Neural cell (in vitro differentiated cells): ENCODE results near the gene GRIA2. TPM values are rescaled to one million over a fixed set of nuclear protein-coding genes. Genes with fewer than 3 reads are reported as not detected.

Source experiments
- H2AFZ ChIP-seq: fragments of 200-600, 300-800 bp; sonication (generic), shearing (Covaris generic); 2 replicates; pipeline ENCODE4 v1.6.0; 2014; ENCODE audit warnings: low read depth, mild to moderate bottlenecking, antibody characterized with exemption, low read length, moderate library complexity
- H3F3A ChIP-seq: fragments of 200-600 bp; shearing (Covaris generic); 2 replicates; pipeline ENCODE4 v1.6.1; 2016; ENCODE audit warnings: mild to moderate bottlenecking, moderate library complexity, mixed read lengths, antibody characterized with exemption, low read length; ENCODE audit not compliant: insufficient read depth, poor library complexity, severe bottlenecking
- H3K27ac ChIP-seq: fragments of 200-600, 300-800 bp; sonication (generic), shearing (Covaris generic); 2 replicates; pipeline ENCODE4 v1.5.1; 2014; ENCODE audit warnings: mild to moderate bottlenecking, low read length, moderate library complexity
- H3K27me3 ChIP-seq: fragments of 300-800, 200-600 bp; sonication (generic), shearing (Covaris generic); 2 replicates; pipeline ENCODE4 v1.6.0; 2014; ENCODE audit warnings: mild to moderate bottlenecking, low read depth, low read length, moderate library complexity; ENCODE audit not compliant: insufficient read depth
- H3K36me3 ChIP-seq: fragments of 300-800, 200-600 bp; sonication (generic), shearing (Covaris generic); 2 replicates; pipeline ENCODE4 v1.5.1; 2014; ENCODE audit warnings: mild to moderate bottlenecking, antibody characterized with exemption, low read length, moderate library complexity; ENCODE audit not compliant: insufficient read depth
- H3K4me2 ChIP-seq: fragments of 300-800, 200-600 bp; sonication (generic), shearing (Covaris generic); 2 replicates; pipeline ENCODE4 v1.6.0; 2014; ENCODE audit warnings: mild to moderate bottlenecking, low read length
- H3K4me3 ChIP-seq: fragments of 300-800, 200-600 bp; sonication (generic), shearing (Covaris generic); 2 replicates; pipeline ENCODE4 v1.5.1; 2014; ENCODE audit warnings: mild to moderate bottlenecking, low read length, moderate library complexity
- H3K79me2 ChIP-seq: fragments of 200-600 bp; shearing (Covaris generic); replicated peaks from 2 replicates; pipeline ENCODE4 v1.6.0; 2014; ENCODE audit warnings: mild to moderate bottlenecking, low read length, moderate library complexity; ENCODE audit not compliant: insufficient read depth
- H3K9ac ChIP-seq: fragments of 300-800, 200-600 bp; sonication (generic), shearing (Covaris generic); 2 replicates; pipeline ENCODE4 v1.6.1; 2016; ENCODE audit warnings: mild to moderate bottlenecking, low read length, mixed read lengths
- H3K9me2 ChIP-seq: fragments of 200-600 bp; shearing (Covaris generic); 2 replicates; pipeline ENCODE4 v1.6.1; 2016; ENCODE audit warnings: mild to moderate bottlenecking, low read length, mixed read lengths; ENCODE audit not compliant: insufficient read depth
- H3K9me3 ChIP-seq: fragments of 200-600, 300-800 bp; sonication (generic), shearing (Covaris generic); 2 replicates; pipeline ENCODE4 v1.6.1; 2016; ENCODE audit warnings: mild to moderate bottlenecking, mixed run types, low read length, moderate library complexity, mixed read lengths
- H4K20me1 ChIP-seq: fragments of 200-600 bp; shearing (Covaris generic); 2 replicates; pipeline ENCODE4 v1.6.1; 2016; ENCODE audit warnings: mild to moderate bottlenecking, mixed run types; ENCODE audit not compliant: insufficient read depth
- EP300 ChIP-seq: fragments of 450-650 bp; conservative IDR thresholded peaks from 2 replicates; pipeline ENCODE4 v1.6.1; 2014; ENCODE audit warnings: antibody characterized with exemption, mild to moderate bottlenecking, moderate library complexity; ENCODE audit not compliant: poor library complexity, severe bottlenecking
- EZH2 ChIP-seq: fragments of 200-600, 300-800 bp; shearing (Covaris generic), sonication (generic); IDR thresholded peaks from 2 replicates; pipeline ENCODE4 v1.6.1; 2014; ENCODE audit warnings: antibody characterized with exemption, low read length, borderline replicate concordance, mild to moderate bottlenecking; ENCODE audit not compliant: insufficient read depth, poor library complexity, severe bottlenecking
- MXI1 ChIP-seq: fragments of 450-650 bp; conservative IDR thresholded peaks from 2 replicates; pipeline ENCODE4 v1.6.1; 2014; ENCODE audit warnings: antibody characterized with exemption, mild to moderate bottlenecking; ENCODE audit not compliant: poor library complexity, severe bottlenecking
- POLR2AphosphoS5 ChIP-seq: IDR thresholded peaks from 2 replicates; pipeline ENCODE4 v1.6.1; 2012
- RAD21 ChIP-seq: fragments of 450-650 bp; conservative IDR thresholded peaks from 2 replicates; pipeline ENCODE4 v1.6.1; 2014; ENCODE audit warnings: antibody characterized with exemption, mild to moderate bottlenecking, moderate library complexity
- SMC3 ChIP-seq: fragments of 450-650 bp; conservative IDR thresholded peaks from 2 replicates; pipeline ENCODE4 v1.6.1; 2014; ENCODE audit warnings: antibody characterized with exemption, mild to moderate bottlenecking, moderate library complexity; ENCODE audit not compliant: poor library complexity
- TAF1 ChIP-seq: IDR thresholded peaks from 2 replicates; pipeline ENCODE4 v1.6.1; 2012; ENCODE audit warnings: low read depth
- polyA plus RNA-seq: library from polyadenylated mRNA; depleted of rRNA; stranded (reverse); fragments of >200 nt; gene quantifications from 2 replicates; pipeline ENCODE4 v1.2.3, GENCODE V29; 2014
- TF ChIP-seq, protein P1 (sequence below): IDR thresholded peaks from 2 replicates; pipeline ENCODE4 v1.6.1; 2012; ENCODE audit warnings: borderline replicate concordance
- TF ChIP-seq, protein P2 (sequence below): fragments of 450-650 bp; IDR thresholded peaks from 2 replicates; pipeline ENCODE4 v1.5.1; 2014; ENCODE audit warnings: antibody characterized with exemption, mild to moderate bottlenecking, moderate library complexity; ENCODE audit not compliant: poor library complexity, severe bottlenecking

GRIA2 gene
- polyA plus RNA-seq, 1 donor from 2014 or later = 823 TPM

DNA sequence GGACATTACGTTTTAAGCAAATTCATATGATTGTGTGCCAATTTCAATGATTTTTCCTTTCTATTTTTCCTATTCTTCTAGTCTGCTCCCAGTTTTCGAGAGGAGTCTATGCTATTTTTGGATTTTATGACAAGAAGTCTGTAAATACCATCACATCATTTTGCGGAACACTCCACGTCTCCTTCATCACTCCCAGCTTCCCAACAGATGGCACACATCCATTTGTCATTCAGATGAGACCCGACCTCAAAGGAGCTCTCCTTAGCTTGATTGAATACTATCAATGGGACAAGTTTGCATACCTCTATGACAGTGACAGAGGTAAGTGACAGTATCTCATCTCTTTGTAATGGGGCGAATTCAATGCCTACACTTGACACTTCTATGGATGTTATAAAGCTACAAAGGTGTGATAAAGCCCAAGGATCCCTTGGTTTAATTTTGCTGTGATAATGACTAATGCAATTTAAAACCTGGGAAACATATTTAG, 83.0 kb downstream of the GRIA2 start:
- Histone ChIP-seq H3K4me2 (no peak overlapping the region), H3K4me3 (no peak overlapping the region), H3K36me3 (peaks cover 8% of the 10 kb centered on the region), H3K79me2 (peaks cover 26% of the 10 kb centered on the region), H2AFZ (no peak overlapping the region), H3K27ac (no peak overlapping the region), H3K9me2 (no peaks in the 10 kb centered on the region), H4K20me1 (peaks cover 21% of the 10 kb centered on the region), H3K9ac (no peak overlapping the region), H3K9me3 (no peaks in the 10 kb centered on the region), H3F3A (peaks cover 4% of the 10 kb centered on the region), H3K27me3 (no peaks in the 10 kb centered on the region)
- TF ChIP-seq RAD21 (peak; percentile 13), POLR2AphosphoS5 (peak; percentile 93), EZH2 (no peak), MXI1 (no peak), EP300 (peak; percentile 97)
- TF ChIP-seq, protein P1, sequence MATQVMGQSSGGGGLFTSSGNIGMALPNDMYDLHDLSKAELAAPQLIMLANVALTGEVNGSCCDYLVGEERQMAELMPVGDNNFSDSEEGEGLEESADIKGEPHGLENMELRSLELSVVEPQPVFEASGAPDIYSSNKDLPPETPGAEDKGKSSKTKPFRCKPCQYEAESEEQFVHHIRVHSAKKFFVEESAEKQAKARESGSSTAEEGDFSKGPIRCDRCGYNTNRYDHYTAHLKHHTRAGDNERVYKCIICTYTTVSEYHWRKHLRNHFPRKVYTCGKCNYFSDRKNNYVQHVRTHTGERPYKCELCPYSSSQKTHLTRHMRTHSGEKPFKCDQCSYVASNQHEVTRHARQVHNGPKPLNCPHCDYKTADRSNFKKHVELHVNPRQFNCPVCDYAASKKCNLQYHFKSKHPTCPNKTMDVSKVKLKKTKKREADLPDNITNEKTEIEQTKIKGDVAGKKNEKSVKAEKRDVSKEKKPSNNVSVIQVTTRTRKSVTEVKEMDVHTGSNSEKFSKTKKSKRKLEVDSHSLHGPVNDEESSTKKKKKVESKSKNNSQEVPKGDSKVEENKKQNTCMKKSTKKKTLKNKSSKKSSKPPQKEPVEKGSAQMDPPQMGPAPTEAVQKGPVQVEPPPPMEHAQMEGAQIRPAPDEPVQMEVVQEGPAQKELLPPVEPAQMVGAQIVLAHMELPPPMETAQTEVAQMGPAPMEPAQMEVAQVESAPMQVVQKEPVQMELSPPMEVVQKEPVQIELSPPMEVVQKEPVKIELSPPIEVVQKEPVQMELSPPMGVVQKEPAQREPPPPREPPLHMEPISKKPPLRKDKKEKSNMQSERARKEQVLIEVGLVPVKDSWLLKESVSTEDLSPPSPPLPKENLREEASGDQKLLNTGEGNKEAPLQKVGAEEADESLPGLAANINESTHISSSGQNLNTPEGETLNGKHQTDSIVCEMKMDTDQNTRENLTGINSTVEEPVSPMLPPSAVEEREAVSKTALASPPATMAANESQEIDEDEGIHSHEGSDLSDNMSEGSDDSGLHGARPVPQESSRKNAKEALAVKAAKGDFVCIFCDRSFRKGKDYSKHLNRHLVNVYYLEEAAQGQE = peak; percentile 92

DNA sequence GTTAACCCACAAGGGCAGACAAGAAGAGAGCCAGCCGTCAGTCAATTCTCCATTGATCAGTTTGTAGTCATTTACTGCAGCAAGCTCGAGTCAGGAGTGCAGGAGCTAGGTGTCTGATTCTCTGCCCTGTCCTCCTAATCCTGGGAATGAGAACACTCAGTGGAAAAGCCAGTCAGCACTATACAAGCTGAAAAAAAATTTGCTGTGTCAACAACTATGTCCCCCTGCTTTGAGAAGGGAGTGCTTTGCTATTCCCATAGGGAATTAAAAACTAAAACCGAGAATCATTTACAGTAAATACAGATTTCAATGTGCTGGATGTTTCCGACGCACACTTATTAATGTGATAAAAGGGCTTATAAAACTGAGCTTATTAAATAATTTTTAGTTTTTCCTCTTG, 84.2 kb downstream of the GRIA2 start:
- Histone ChIP-seq H3K4me2 (no peak overlapping the region), H3K27ac (no peak overlapping the region), H3K36me3 (peaks cover 8% of the 10 kb centered on the region), H3K9me3 (no peaks in the 10 kb centered on the region), H3K9me2 (no peaks in the 10 kb centered on the region), H3K79me2 (peaks cover 24% of the 10 kb centered on the region), H4K20me1 (peaks cover 21% of the 10 kb centered on the region), H3K4me3 (no peak overlapping the region), H3K9ac (no peak overlapping the region), H2AFZ (no peak overlapping the region), H3F3A (peaks cover 4% of the 10 kb centered on the region), H3K27me3 (no peaks in the 10 kb centered on the region)
- TF ChIP-seq EZH2 = no peak
- TF ChIP-seq, protein P2, sequence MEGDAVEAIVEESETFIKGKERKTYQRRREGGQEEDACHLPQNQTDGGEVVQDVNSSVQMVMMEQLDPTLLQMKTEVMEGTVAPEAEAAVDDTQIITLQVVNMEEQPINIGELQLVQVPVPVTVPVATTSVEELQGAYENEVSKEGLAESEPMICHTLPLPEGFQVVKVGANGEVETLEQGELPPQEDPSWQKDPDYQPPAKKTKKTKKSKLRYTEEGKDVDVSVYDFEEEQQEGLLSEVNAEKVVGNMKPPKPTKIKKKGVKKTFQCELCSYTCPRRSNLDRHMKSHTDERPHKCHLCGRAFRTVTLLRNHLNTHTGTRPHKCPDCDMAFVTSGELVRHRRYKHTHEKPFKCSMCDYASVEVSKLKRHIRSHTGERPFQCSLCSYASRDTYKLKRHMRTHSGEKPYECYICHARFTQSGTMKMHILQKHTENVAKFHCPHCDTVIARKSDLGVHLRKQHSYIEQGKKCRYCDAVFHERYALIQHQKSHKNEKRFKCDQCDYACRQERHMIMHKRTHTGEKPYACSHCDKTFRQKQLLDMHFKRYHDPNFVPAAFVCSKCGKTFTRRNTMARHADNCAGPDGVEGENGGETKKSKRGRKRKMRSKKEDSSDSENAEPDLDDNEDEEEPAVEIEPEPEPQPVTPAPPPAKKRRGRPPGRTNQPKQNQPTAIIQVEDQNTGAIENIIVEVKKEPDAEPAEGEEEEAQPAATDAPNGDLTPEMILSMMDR = no peak
- TF ChIP-seq POLR2AphosphoS5 = no peak
- TF ChIP-seq TAF1 = no peak
- TF ChIP-seq, protein P1 = no peak
- no peak for TF ChIP-seq MXI1
- TF ChIP-seq RAD21 = no peak
- TF ChIP-seq EP300 = no peak
- TF ChIP-seq SMC3 = no peak
